ENCODE results near the gene TUNAR.

TUNAR gene

GRCh38 chr14:95876761-95877538 is at the start of gene TUNAR:
TUNAR (plus strand) TSS chr14:95876832.
- no peak for TF ChIP-seq CTCF (IDR thresholded peaks at IDR 0.05; ENCODE audit: borderline replicate concordance, control extremely low read depth, extremely low read depth, insufficient read depth, missing control alignments)
- in situ Hi-C loops (cut with MboI; ENCODE audit: low sequenced_read_pairs, unreplicated experiment) = no loop called here
- DNase-seq (ENCODE audit: low spot score) = peak; percentile 37

- TF ChIP-seq CTCF (IDR thresholded peaks at IDR 0.05; ENCODE audit: borderline replicate concordance, control extremely low read depth, extremely low read depth, insufficient read depth, missing control alignments) = no peak
These were observed 47.9 kb upstream of the TUNAR start for GRCh38 chr14:95828649-95829265.

GRCh38 chr14:95829321-95829720 is 47.3 kb upstream of the TUNAR start:
- no peak for DNase-seq (ENCODE audit: low spot score)
- in situ Hi-C loops (cut with MboI; ENCODE audit: low sequenced_read_pairs, unreplicated experiment) = no loop called here
- no peak for TF ChIP-seq CTCF (IDR thresholded peaks at IDR 0.05; ENCODE audit: borderline replicate concordance, control extremely low read depth, extremely low read depth, insufficient read depth, missing control alignments)

More at GRCh38 chr14:95828649-95829265, 47.9 kb upstream of the TUNAR start:
- no peak for DNase-seq (ENCODE audit: low spot score)
- in situ Hi-C loops (cut with MboI; ENCODE audit: low sequenced_read_pairs, unreplicated experiment) = no loop called here

GRCh38 chr14:95830386-95830785 is 46.2 kb upstream of the TUNAR start:
- in situ Hi-C loops (cut with MboI; ENCODE audit: low sequenced_read_pairs, unreplicated experiment) = no loop called here
- no peak for DNase-seq (ENCODE audit: low spot score)
- no peak for TF ChIP-seq CTCF (IDR thresholded peaks at IDR 0.05; ENCODE audit: borderline replicate concordance, control extremely low read depth, extremely low read depth, insufficient read depth, missing control alignments)

- TF ChIP-seq CTCF (IDR thresholded peaks at IDR 0.05; ENCODE audit: borderline replicate concordance, control extremely low read depth, extremely low read depth, insufficient read depth, missing control alignments) = no peak
- in situ Hi-C loops (cut with MboI; ENCODE audit: low sequenced_read_pairs, unreplicated experiment) = no loop called here
- no peak for DNase-seq (ENCODE audit: low spot score)
These were observed 45.6 kb upstream of the TUNAR start for GRCh38 chr14:95831041-95831440.

GRCh38 chr14:95831468-95831867 is 45.2 kb upstream of the TUNAR start:
- in situ Hi-C loops (cut with MboI; ENCODE audit: low sequenced_read_pairs, unreplicated experiment) = no loop called here
- no peak for TF ChIP-seq CTCF (IDR thresholded peaks at IDR 0.05; ENCODE audit: borderline replicate concordance, control extremely low read depth, extremely low read depth, insufficient read depth, missing control alignments)

More at GRCh38 chr14:95831468-95831867, 45.2 kb upstream of the TUNAR start:
- no peak for DNase-seq (ENCODE audit: low spot score)
